Amniotic stem cell (primary cell): ENCODE results near the gene KRT40.
A peak's percentile ranks its signal among the peaks of the same experiment; 100 is the strongest.

Source experiments
- DNase-seq: peaks from one replicate; lab custom pipeline; 2025; lab: John Stamatoyannopoulos, UW

Gene KRT40

DNA sequence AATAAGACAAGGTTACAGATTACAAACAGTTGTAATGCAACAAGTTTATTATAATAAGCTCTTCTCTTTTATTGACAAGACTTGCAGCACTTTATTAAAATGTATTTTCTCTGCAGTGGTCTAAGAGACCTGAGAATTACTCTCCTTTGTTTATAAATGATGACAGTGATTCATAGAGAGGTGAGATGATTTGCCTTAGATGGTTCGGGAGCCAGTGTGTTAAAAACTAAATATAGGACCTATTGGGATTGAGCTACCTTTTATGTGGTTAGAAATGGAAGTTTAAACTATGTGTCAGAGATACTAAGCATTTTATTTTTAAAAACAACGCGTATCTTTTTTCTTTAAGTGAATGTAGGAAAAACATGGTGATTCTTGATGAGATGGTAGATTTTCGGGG is 12.7 kb upstream of the KRT40 start:
- no peak for DNase-seq

DNA sequence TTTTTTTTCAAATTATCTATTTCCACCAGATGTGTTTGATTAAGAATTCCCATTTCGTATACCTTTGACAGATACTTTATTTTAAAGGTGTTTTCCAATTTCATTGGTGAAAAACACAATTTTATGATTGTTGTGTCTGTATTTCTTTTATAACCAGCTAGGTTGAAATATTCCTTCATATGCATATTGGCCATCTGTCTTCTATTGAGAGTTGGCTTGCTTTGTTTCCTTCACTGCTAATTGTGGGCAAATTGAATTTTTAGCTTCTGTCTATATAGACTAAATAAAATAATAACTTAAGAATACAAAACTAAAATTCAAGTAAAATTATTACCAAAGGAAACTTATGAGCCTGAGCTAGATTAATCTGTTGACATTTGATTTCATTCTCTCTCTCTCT is 11.0 kb upstream of the KRT40 start:
- DNase-seq = no peak

DNA sequence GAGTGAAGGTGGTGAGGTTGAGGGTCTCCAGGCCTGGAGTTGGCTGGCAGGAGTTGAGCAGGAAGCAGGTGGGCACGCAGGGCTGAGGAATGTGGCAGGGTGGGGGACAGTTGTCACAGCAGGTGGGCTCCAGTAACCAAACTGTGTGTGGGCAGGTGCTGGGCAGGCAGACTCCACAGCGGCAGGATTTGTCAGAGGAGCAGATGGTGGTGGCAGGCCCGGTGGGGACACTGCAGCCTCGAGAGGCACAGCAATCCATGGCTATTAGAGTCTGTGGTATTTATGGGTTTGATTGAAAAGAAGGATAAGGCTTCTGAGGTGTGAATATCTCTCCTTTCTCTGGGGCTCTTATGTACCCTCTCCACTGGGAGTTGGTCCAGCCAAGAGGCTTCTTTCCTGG is 9.7 kb upstream of the KRT40 start, which contains the start of gene KRTAP3-3:
TSS of gene KRTAP3-3 (minus strand) at position 326 of the 400 bp plus-strand sequence. CDS start at position 259, 67 bp downstream.
- DNase-seq = no peak

DNA sequence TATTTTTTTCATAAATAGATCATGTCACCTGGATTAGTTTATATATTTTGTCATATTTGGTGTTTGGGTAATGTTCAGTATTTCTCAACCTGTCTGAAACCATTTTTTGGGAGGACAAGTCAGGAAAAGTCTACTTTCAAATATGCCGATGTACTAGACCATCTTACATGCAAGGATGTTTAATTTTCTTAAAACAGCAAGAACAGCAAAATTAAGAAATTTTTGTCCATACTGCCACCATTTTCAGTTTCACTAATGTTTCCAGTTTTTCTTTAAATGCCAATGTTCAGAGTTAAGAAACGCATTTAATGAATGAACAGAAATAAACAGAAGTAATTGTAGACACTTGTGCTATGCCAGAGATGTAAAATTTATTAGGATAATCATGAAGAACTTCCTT is 9.0 kb upstream of the KRT40 start:
- DNase-seq = no peak

DNA sequence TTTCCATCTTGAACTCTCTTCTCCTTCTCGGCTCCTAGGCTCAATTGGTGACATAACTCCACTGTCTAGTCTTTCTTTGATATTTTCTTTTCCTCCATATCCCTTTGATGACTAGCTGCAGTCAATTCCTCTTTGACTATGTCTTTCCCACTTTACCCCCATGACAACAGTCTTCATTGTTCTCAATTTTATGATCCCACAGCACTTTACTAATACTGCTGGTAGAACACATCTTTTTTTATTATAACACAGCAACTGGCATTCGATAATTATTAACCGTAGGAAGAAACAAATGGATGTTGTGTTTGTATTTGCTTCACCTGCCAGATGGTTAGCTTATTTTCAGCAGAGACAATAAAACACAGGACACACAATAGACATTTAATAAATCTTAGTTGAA is 8.5 kb upstream of the KRT40 start:
- no peak for DNase-seq

DNA sequence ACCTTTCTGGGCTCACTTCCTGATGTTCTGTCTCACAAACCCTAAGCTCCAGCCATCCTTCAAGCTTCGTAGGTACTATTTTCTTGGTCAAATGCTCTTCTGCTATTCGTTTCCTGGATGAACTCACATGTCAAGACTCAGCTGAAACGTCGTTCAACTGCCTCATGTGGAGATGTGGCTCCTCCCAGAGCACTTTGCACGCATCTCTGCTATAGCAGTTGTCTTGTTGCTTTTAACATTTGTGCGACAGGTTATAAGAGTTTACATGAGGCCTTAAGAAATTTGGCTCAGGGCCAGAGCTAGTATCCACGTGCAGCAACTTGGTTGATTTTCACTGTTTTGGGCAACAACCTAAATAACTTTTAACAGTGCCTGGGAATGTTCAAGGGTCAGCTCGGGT is 2.8 kb upstream of the KRT40 start:
- DNase-seq = no peak

DNA sequence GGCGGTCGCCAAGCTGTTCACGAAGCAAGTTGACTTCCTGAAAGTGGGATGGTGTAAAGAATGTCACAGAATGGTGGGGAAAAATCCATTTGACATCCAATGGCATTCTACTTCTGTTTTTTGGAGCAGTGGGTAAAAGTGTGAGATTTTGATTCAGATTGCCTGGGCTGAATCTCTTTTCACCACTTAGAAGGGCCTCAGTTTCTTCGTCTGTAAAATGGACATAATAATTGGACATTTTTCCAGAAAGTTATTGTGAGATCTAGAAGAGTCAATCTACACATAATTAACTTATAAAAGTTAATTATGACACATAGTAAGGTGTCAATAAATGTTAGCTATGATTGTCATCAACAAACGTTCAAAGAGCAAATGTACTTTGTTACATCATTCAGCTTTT is 3.0 kb downstream of the KRT40 start:
- no peak for DNase-seq

DNA sequence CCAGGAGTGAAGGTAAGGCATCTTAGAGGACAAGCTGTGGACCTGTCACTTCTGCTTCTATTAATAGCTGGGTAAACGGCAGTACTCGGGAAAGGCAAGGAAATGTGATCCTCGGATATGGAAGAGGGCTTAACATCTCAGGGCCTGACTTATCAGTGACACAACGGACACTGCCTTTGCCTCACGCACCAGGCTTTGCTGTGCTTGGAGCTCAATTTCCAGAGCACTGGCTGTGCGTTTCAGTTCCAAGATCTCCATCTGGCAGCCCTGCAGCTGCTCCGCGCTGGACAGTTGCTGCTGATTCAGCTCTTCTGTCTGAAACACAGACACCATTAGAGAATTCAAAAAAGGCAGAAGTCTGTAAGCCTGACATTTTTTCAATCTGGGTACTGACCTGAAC is 3.5 kb downstream of the KRT40 start:
- DNase-seq = no peak

DNA sequence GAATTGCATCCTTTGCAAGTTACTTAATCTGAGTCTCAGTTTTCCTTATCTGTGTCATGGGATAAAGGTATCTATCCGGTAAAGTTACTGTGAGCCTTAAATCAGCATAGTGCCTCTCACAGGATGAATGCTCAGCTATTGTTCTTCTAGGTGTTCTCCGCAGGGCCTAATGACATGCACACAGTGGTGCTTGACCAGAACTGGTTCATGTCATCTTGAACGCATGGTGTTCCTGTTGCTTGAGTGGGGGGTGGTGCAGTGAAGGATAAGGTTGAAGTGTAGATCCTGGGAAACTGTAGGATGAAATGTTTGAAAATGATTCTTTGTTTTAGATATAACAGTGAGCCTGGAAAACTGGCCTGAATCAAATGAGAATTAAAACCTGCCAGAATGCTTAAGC is 4.0 kb downstream of the KRT40 start:
- no peak for DNase-seq

DNA sequence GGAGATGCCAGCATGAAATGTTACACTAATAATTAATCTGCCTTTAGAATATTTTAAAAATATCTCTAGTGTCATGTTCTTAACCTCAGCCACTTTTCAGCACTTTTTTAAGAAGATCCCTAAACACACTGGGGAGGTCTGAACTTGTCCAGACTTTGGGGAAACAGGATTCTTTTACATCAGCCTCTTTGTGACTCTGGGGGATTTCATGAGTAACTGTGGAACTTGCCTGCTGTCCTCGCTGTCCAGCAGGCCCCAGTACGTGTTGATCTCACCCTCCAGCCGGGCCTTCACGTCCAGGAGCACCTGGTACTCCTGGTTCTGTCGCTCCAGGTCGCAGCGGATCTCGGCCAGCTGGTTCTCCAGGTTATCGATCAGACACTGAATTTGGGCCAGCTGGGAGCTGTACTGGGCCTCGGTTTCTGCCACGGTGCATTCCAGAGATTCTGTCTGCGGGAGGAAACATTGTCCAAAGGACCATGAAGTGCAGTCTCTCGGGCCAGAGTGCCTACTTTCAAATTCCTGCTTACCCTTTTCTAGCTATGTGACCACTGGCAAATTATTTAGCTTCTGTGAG is 5.5 kb downstream of the KRT40 start:
- no peak for DNase-seq

DNA sequence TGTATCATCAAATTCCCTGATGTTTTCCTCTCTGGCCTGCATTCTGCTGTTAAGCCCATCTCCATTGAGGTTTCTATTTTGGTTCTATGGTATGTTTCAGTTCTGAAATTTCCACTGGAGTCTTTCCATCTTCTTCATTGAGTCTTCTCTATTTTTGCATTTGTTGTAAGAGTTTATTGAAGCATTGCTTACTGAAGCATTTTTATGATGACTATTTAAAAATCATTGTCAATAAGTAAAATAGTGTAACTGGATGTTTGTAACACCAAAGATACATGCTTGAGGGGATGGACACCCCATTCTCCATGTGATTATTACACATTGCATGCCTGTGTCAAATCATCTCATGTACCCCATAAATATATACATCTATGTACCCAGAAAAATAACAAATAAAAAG is 8.6 kb downstream of the KRT40 start:
- no peak for DNase-seq

DNA sequence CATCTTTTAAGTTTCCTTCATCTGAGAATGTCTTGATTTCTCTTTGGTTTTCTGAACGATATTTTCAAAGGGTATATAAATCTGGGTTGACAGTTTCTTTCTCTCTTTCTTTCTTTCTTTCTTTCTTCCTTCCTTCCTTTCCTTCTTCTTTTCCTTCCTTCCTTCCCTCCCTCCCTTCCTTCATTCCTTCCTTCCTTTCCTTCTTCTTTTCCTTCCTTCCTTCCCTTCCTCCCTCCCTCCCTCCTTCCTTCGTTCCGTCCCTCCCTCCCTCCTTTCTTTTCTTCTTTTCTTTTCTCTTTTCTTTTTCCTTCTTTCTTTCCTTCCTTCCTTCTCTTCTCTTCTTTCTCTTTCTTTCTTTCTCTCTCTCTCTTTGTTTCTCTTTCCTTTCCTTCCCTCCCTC is 9.8 kb downstream of the KRT40 start:
- no peak for DNase-seq

DNA sequence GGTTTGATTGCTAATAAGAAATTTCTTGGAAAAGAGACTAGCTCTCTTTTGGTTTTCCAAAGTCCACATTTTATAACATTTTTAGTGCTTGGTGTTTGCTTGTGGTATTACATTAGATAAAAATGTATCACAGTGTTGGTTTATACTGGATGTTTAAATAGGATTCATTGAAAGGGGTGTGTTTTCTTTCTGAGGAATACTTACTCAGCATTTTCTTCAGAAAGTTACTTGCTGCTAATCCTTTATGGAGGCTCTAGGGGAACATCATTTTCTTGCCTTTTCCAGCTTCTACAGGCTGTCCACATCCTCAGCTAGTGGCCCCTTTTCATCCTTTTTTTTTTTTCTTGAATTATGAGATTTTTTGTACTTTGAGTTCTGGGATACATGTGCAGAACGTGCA is 16.5 kb downstream of the KRT40 start:
- no peak for DNase-seq

DNA sequence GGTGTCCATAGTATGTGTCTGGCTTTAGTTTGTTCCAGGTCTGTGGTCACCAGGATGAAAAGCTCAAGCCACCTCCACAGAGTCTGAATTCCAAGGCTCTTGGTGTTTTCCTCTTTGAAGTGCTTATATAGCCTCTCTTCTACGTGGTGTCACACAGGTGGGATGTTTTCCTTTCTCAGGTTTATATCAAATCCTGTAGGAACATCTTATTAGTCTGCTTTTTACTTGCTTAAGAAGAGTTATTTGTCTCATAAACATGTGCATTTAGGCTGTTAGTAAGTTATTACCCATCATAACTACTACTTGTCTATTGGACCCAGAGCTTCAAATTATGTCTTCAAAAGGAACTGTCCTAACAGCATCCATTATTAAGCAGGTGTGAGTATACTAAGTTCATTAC is 17.3 kb downstream of the KRT40 start, which contains the start of gene KRT39:
TSS of gene KRT39 (minus strand) at position 101 of the 400 bp plus-strand sequence. CDS start at position 9, 92 bp downstream.
- DNase-seq = no peak

DNA sequence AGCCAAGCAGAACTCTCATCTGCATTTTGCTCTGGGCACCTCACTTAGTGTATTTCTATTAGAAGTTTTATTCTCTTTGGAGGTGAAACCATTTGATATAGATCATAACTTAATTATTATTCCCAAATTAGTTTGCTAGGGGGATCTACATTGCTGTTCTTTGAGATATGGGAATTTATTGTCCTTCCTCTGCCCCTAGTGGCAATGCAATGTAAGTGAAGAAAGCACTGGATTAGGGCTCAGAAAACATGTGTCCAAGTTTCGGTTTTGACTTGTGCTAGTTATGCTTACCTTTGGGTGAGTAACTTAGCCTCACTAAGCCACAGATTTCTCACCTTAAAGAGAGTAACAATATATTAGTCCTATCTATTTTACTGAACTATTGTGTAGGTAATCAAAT is 20.3 kb downstream of the KRT40 start:
- DNase-seq = no peak

DNA sequence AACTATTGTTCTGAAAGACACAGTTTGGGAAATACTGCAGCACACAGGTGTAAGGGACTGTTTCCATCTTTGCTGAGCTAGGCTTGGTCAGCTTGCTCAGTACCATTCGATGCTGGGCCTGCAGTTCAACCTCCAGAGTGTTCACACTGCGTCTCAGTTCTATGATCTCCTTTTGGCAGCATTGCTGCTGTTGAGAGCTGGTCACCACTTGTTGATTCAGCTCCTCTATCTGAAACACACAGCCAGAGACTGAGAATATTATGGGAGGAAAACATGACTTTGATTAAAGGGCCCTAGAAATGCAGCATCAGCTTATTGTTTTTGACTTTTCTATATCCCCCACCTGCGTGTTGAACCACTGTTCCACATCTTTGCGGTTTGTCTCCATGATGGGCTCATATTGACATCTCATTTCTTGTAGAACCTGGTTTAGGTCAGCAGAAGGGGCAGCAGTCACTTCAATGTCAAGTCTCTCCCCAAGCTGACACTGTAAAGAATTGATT is 22.0 kb downstream of the KRT40 start:
- DNase-seq = no peak

DNA sequence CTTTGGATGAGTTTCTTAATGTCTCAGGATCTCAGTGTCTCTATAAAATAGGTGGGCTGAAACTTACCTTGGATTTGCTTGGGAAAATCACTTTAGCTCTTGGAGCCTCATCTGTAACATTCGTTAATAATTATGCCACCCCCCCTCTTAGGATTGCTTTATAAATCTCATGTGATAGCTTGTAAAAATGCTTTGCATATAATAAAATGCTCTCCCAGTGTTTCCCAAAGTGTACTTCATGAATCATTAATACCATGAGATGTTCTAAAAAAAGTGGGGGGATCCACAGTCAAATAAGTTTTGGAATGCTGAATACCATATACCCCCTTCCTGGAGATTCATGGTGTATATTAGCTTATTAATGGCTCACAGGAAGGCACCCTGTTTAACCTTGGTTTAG is 22.5 kb downstream of the KRT40 start:
- no peak for DNase-seq

DNA sequence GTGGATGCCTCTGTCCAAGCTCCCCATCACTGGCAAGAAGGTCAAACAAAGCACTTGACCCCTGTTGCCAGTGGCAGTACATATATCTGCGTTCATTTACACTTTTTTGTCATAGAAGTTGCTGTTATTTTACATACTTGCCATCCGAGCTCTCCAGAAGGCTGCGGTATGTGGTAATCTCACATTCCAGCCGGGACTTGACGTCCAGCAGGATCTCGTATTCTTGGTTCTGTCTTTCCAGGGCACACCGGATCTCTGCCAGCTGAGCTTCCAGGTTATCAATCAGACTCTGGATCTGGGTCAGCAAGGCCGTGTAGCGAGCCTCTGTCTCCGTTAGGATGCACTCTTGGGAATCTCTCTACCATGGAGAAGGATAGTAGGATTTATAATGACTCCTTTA is 24.0 kb downstream of the KRT40 start:
- no peak for DNase-seq

DNA sequence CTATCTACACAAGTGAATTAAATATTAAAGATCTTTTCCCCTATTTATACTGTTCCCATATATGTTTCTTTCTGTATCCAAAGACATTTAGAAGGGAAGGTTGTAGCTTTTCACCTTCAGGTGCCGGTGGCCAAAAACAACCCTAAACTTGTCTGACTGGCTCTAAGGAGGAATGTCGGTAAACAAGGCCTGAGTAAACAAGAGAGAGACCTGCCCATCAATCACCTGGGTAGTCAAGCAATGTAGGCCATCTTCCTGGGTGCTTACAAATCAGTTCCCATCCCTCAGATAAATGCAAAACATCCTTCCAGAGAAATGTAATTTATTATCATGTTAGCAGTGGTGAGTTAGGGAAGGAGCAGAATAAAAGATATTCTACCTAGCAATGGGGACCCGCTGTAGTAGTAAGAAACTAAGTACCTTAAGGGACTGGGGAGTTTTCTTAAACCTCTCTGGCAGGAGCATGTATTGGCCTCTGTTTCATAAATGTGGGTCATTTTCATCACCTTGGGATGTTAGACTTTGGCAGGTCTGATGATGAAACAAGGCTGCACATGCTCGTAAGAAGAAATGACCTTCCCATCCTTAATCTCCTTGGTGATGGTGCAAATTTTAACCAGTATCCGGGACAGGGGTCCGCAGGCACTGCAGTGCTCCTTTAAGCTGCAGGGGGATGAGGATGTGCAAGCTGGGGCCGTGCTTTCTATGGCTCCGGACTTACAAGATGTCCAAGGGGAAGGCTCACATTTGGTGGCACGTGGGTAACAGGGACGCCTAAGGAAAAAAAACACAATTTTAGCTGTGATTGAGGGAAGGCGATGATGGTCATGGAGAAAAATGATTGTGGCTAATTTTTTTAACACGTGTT is 25.8 kb downstream of the KRT40 start:
- no peak for DNase-seq

DNA sequence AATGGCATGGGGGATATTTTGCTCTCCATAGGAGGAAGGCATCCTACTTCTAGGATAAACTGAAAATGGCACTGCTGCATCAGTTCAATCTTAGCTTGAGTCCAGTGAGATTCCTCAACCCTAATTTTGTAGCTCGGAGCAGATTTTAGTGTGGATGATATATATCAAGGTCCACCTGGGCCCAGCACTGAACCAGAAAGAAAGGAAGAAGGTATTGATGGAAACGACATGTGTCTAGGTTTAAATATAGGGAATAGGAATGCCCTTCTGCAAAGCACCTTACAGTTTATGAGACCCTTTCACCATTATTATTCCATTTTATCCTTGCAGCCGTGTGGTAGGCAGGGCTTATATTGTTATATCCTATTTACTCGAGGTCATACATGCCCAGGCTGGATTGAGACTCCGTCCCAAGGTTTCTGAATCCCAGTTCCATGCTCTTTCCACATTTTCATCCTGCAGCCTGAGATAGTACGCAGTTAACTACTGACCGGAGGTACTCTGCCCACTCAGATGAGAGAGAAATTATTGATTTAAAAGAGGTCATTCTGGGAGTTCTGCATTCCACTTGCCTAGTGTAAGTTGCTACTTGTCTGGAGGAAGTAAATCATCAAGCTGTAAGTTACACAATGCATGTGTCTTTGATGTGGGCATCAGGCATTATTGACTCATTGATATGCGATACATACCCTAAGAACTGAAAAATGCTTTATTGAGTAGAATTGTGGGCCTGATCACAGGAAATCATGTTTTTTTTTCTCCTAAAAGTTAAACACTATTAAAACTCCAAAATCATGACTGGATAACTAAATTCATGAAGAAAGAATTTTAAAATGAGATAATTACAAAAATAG is 27.5 kb downstream of the KRT40 start:
- DNase-seq = peak; percentile 82

DNA sequence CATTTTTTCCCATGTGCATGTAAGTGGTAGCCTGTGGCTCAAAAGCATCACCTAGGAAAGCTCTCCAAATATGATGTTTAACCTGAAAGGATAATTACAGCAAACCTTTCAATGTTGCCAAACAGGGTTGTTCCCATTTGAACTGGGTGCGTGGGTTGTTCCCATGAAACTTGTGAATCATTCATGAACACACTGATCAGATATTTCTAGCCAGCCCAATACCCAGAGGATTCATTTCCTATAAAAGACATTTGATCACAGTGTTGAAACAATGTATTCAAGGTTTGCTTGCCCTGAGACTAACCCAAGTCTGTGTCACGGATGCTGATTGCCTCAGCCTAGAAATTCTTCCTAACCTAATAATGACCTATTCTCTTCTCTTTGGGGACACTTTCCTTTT is 30.2 kb downstream of the KRT40 start:
- no peak for DNase-seq

DNA sequence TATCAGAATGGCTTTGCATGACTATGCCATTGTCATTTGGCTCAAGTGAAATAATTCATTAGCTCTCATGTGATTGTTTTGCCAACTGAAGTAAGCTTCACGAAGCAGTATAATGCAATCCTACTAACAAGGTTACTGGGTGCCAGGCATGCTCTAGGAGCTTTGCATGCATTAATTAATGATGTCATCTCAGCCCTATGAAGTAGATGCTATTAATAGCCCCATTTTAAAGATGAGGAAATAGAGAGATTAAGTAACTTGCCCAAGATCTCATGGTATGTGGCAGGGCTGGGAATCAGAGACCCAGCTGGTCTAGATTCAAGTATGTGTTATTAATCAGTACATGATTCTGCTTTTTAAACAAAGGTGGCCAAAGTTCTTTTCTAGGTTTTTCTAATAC is 31.5 kb downstream of the KRT40 start:
- DNase-seq = no peak

DNA sequence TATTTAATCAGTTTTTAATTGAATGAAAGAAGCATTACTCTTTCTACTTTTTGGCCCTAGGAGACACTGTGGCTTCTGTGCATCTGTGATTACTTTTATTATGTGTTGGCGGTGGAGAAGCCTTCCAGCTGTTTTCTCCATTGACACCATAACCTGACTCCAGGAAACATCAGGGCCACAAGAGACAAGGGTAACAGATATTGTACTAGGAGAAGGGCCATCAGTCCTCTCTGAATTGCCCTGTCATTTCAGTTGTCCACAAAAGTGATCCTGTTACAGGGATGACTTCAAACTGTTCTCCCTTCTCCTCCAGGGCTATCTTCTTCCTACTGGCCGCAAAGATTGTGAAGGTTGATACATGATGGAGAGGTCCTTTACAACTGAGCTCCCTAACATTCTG is 32.0 kb downstream of the KRT40 start:
- no peak for DNase-seq
